B cell (primary cell): ENCODE measurements around the gene UGT1A5. TPM values are rescaled to one million over a fixed set of nuclear protein-coding genes. Genes with fewer than 3 reads are reported as not detected.

ENCODE experiments used
- ATAC-seq: fragments of 200-7000 bp; cut with Tn5 transposase; one replicate; pipeline ENCODE4 v1.10.0; 2021; ENCODE audit warnings: low read depth, mild to moderate bottlenecking, moderate number of reproducible peaks, moderate library complexity
- CTCF ChIA-PET: fragments of 350-600 bp; sonication (Branson Sonifier 250); formaldehyde crosslinking; loops from one replicate; lab custom pipeline; 2021; ENCODE audit warnings: antibody characterized with exemption, inconsistent platforms; lab: Charles Lee
- POLR2A ChIA-PET: fragments of 350-600 bp; sonication (Branson Sonifier 250); formaldehyde crosslinking; loops from one replicate; lab custom pipeline; 2021; ENCODE audit warnings: antibody characterized with exemption; lab: Charles Lee
- DNase-seq: peaks from one replicate; pipeline ENCODE4 v3.0.0; 2013
- H2AFZ ChIP-seq: 2 replicates; pipeline ENCODE4 v1.6.1; 2012; ENCODE audit warnings: mild to moderate bottlenecking, low read depth, low read length; ENCODE audit not compliant: insufficient read depth, poor library complexity, severe bottlenecking
- H3K27ac ChIP-seq, 2 donors: 1 replicate in 1 of 2; 2 replicates in 1 of 2; pipeline ENCODE4 v1.5.1; 2012 to 2013; ENCODE audit warnings: low read length in 2 of 2, mild to moderate bottlenecking in 2 of 2, moderate library complexity in 1 of 2
- H3K27me3 ChIP-seq, 4 experiments: fragments of 200-600 bp in 1 of 4; sonication (generic) in 1 of 4; replicated peaks in 1 of 4; 1 replicate in 2 of 4; 2 replicates in 2 of 4; pipeline versions ENCODE4 v1.6.1 to v1.7.0; 2013 to 2016; ENCODE audit warnings: low read length in 3 of 4, mild to moderate bottlenecking in 2 of 4, mixed read lengths in 1 of 4, moderate library complexity in 1 of 4; ENCODE audit not compliant: insufficient read depth in 4 of 4, control insufficient read depth in 3 of 4; ENCODE audit errors: control extremely low read depth in 1 of 4
- H3K36me3 ChIP-seq, 2 experiments: replicated peaks in 1 of 2; 1 replicate in 1 of 2; 2 replicates in 1 of 2; pipeline versions ENCODE4 v1.6.1 to v1.7.1; 2013; ENCODE audit warnings: low read length in 1 of 2; ENCODE audit not compliant: insufficient read depth in 2 of 2, control insufficient read depth in 1 of 2; ENCODE audit errors: control extremely low read depth in 1 of 2, extremely low read depth in 1 of 2
- H3K4me1 ChIP-seq, 2 donors: fragments of 200-600 bp in 1 of 2; sonication (generic) in 1 of 2; 1 replicate in 1 of 2; 2 replicates in 1 of 2; pipeline versions ENCODE4 v1.5.1 to v1.6.1; 2013 to 2017; ENCODE audit warnings: low read length in 2 of 2; ENCODE audit not compliant: control insufficient read depth in 2 of 2, insufficient read depth in 2 of 2
- H3K4me2 ChIP-seq: replicated peaks from 2 replicates; pipeline ENCODE3; 2012; ENCODE audit warnings: mild to moderate bottlenecking, low read depth, low read length; ENCODE audit not compliant: poor library complexity, severe bottlenecking
- H3K4me3 ChIP-seq, 5 experiments: fragments of 200-600 bp in 1 of 5; sonication (generic) in 1 of 5; 1 replicate in 3 of 5; 2 replicates in 2 of 5; pipeline versions ENCODE4 v1.5.1 to v1.7.0; 2011 to 2016; ENCODE audit warnings: low read length in 4 of 5, mild to moderate bottlenecking in 4 of 5, low read depth in 2 of 5, control low read depth in 1 of 5, moderate library complexity in 1 of 5; ENCODE audit not compliant: insufficient read depth in 1 of 5; ENCODE audit errors: control extremely low read depth in 1 of 5, extremely low read depth in 1 of 5
- H3K79me2 ChIP-seq: fragments of 200-600 bp; sonication (generic); one replicate; pipeline ENCODE4 v1.6.0; 2016; ENCODE audit warnings: low read length; ENCODE audit not compliant: control insufficient read depth, insufficient read depth
- H3K9ac ChIP-seq: fragments of 200-600 bp; sonication (generic); 2 replicates; pipeline ENCODE4 v1.6.1; 2017; ENCODE audit warnings: mild to moderate bottlenecking, low read length, moderate library complexity
- H3K9me3 ChIP-seq, 3 donors: one replicate each; pipeline versions ENCODE4 v1.6.1 to v1.7.1; 2013; ENCODE audit warnings: low read length in 2 of 3; ENCODE audit not compliant: control insufficient read depth in 2 of 3, insufficient read depth in 1 of 3; ENCODE audit errors: control extremely low read depth in 1 of 3
- H4K20me1 ChIP-seq: 2 replicates; pipeline ENCODE4 v1.6.0; 2012; ENCODE audit warnings: mild to moderate bottlenecking, low read length; ENCODE audit not compliant: insufficient read depth, control insufficient read depth, poor library complexity, severe bottlenecking
- H3K27ac Mint-ChIP-seq: one replicate; pipeline ENCODE4 v1.8.0; 2021; ENCODE audit warnings: mixed read lengths
- H3K27me3 Mint-ChIP-seq: one replicate; pipeline ENCODE4 v1.8.0; 2021; ENCODE audit warnings: mixed read lengths
- H3K4me1 Mint-ChIP-seq: one replicate; pipeline ENCODE4 v1.8.0; 2021; ENCODE audit warnings: mixed read lengths
- H3K4me3 Mint-ChIP-seq: one replicate; pipeline ENCODE4 v1.8.0; 2021; ENCODE audit warnings: mixed read lengths
- H3K9me3 Mint-ChIP-seq: one replicate; pipeline ENCODE4 v1.8.0; 2022; ENCODE audit warnings: mixed read lengths; ENCODE audit not compliant: insufficient read depth
- CTCF ChIP-seq: fragments of 200-600 bp; IDR thresholded peaks from one replicate; pipeline ENCODE4 v1.8.0; 2022; ENCODE audit warnings: antibody characterized with exemption, mild to moderate bottlenecking
- EZH2 ChIP-seq: IDR thresholded peaks from 2 replicates; pipeline ENCODE4 v1.6.1; 2012; ENCODE audit warnings: borderline replicate concordance, low read depth, mild to moderate bottlenecking, moderate library complexity, low read length; ENCODE audit not compliant: insufficient read depth, poor library complexity, severe bottlenecking
- WGBS: methylation state at CpG from one replicate; pipeline ENCODE4 v1.1.5; 2013; ENCODE audit warnings: missing lambda C conversion rate; ENCODE audit not compliant: insufficient coverage; 5-methylcytosine and 5-hydroxymethylcytosine counted together
- intact Hi-C: fragments of 100-400 bp; cut with micrococcal nuclease; formaldehyde crosslinking; loops from one replicate; pipeline ENCODE4 v1.10.0; 2022
- polyA plus RNA-seq: library from polyadenylated mRNA; depleted of rRNA; stranded (reverse); fragments of >200 nt; gene quantifications from 2 replicates; pipeline ENCODE4 v1.2.3, GENCODE V29; 2012
- total RNA-seq, 2 donors: library from RNA; stranded (reverse); fragments of 120-200 nt in 1 of 2; gene quantifications; 1 replicate in 1 of 2; 2 replicates in 1 of 2; pipeline versions ENCODE4 v1.2.3 to v1.2.4, GENCODE V29; 2013 to 2022

UGT1A5 gene
- total and polyA plus RNA-seq, 2 donors (not counting 1 experiment from before 2014, with no cell fraction given) = not detected

GRCh38 chr2:233692648-233693047, 20.1 kb upstream of the UGT1A5 start, which contains the start of gene UGT1A6:
TSS of gene UGT1A6 (plus strand) at chr2:233692890. CDS start at chr2:233693005, 115 bp downstream.
- ATAC-seq = no peak
- intact Hi-C loops = no loop called here
- H3K27ac ChIP-seq = no peak within 1 kb of the TSS
- peaks cover 0 to 4% (median 0%) of the 10 kb centered on the region in 4 experiments for H3K27me3 ChIP-seq
- H3K36me3 ChIP-seq = no peaks in the 10 kb centered on the region
- DNase-seq = no peak
- POLR2A ChIA-PET = no interaction called here
- H3K79me2 ChIP-seq = no peaks in the 10 kb centered on the region
- TF ChIP-seq EZH2 = no peak
- TF ChIP-seq CTCF = no peak
- no peak within 1 kb of the TSS for H3K4me2 ChIP-seq
- H3K4me1 Mint-ChIP-seq = no peaks in the 10 kb centered on the region
- no peaks in the 10 kb centered on the region for H3K9me3 ChIP-seq
- CTCF ChIA-PET = no interaction called here
- no peak within 1 kb of the TSS for H3K4me3 Mint-ChIP-seq
- H3K9me3 Mint-ChIP-seq = no peaks in the 10 kb centered on the region
- H3K27me3 Mint-ChIP-seq = peaks cover 15% of the 10 kb centered on the region
- H3K9ac ChIP-seq = no peak within 1 kb of the TSS
- no peak within 1 kb of the TSS for H3K27ac Mint-ChIP-seq
- no peaks in the 10 kb centered on the region for H3K4me1 ChIP-seq
- H3K4me3 ChIP-seq = no peak within 1 kb of the TSS
- 97% methylated on average over 4 of the region's 4 CpGs for WGBS
- H2AFZ ChIP-seq = no peak within 1 kb of the TSS
- no peaks in the 10 kb centered on the region for H4K20me1 ChIP-seq

DNA sequence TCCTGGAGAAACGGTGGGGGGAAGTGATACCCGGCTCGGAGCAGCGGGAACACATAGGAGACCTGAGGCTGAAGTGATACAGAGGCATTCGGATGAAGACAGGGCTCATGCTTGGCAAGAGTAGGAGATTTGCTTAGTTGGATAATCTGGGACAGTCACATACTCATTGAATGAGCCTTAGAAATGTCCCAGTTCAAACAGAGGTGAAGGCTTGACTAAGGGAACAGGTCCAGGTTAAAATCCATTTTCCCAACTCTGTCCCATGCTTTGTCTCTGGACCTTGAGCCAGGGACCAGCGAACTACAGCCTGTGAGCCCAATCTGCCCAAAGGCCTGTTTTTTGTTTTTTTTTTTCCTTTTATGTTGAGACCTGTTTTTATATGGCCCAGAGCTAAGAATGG, 18.7 kb upstream of the UGT1A5 start:
- no peak for TF ChIP-seq CTCF
- no peak for TF ChIP-seq EZH2
- no peaks in the 10 kb centered on the region for H3K4me1 ChIP-seq
- Mint-ChIP-seq H3K27me3 (peaks cover 16% of the 10 kb centered on the region), H3K4me3 (no peak overlapping the region), H3K9me3 (no peaks in the 10 kb centered on the region), H3K4me1 (no peaks in the 10 kb centered on the region), H3K27ac (no peak overlapping the region)
- ChIA-PET POLR2A (no interaction called here), CTCF (no interaction called here)
- WGBS = 98% methylated on average over 5 of the region's 6 CpGs
- no peaks in the 10 kb centered on the region for H3K36me3 ChIP-seq
- H3K27ac ChIP-seq = no peak overlapping the region
- H2AFZ ChIP-seq = no peak overlapping the region
- no peak overlapping the region for H3K4me3 ChIP-seq
- no peaks in the 10 kb centered on the region for H4K20me1 ChIP-seq
- ATAC-seq = no peak
- no peak overlapping the region for H3K9ac ChIP-seq
- no peaks in the 10 kb centered on the region for H3K79me2 ChIP-seq
- intact Hi-C loops = no loop called here
- H3K9me3 ChIP-seq = no peaks in the 10 kb centered on the region
- DNase-seq = no peak
- no peak overlapping the region for H3K4me2 ChIP-seq
- no peaks in the 10 kb centered on the region for H3K27me3 ChIP-seq
